Naive B cell (primary cell): Measurements from ENCODE around the gene ZNF486. TPM values are rescaled to one million over a fixed set of nuclear protein-coding genes. Genes with fewer than 3 reads are reported as not detected.
A peak's percentile ranks its signal among the peaks of the same experiment; 100 is the strongest.
"Not testable (repeated sequence)": the region's sequence is repeated elsewhere in the genome, so short reads cannot be mapped to it uniquely, and the experiment has no call there.

Experiments
- ATAC-seq, 2 donors: fragments of 150-1000 bp; cut with Tn5 transposase; 2 replicates each; pipeline ENCODE4 v1.10.0; 2021; ENCODE audit warnings: low read depth in 2 of 2, mild to moderate bottlenecking in 2 of 2, moderate library complexity in 2 of 2
- DNase-seq: peaks from one replicate; pipeline ENCODE4 v3.0.0; 2022
- H3K27ac Mint-ChIP-seq, 6 donors: one replicate each; pipeline ENCODE4 v1.8.0; 2020 to 2022; ENCODE audit warnings: mild to moderate bottlenecking in 6 of 6, mixed read lengths in 6 of 6, moderate library complexity in 5 of 6, inconsistent platforms in 2 of 6
- H3K27me3 Mint-ChIP-seq, 3 donors: one replicate each; pipeline ENCODE4 v1.8.0; 2021 to 2022; ENCODE audit warnings: mixed read lengths in 3 of 3, mild to moderate bottlenecking in 1 of 3
- H3K36me3 Mint-ChIP-seq, 2 donors: one replicate each; pipeline ENCODE4 v1.8.0; 2020 to 2022; ENCODE audit warnings: mixed read lengths in 2 of 2, inconsistent platforms in 1 of 2, mild to moderate bottlenecking in 1 of 2
- H3K4me1 Mint-ChIP-seq, 3 donors: one replicate each; pipeline ENCODE4 v1.8.0; 2020 to 2022; ENCODE audit warnings: mixed read lengths in 3 of 3, inconsistent platforms in 1 of 3, mild to moderate bottlenecking in 1 of 3, moderate library complexity in 1 of 3
- H3K4me3 Mint-ChIP-seq, 8 donors: one replicate each; pipeline ENCODE4 v1.8.0; 2020 to 2022; ENCODE audit warnings: mild to moderate bottlenecking in 8 of 8, mixed read lengths in 8 of 8, moderate library complexity in 8 of 8, inconsistent platforms in 2 of 8
- H3K9me3 Mint-ChIP-seq, 7 donors: one replicate each; pipeline ENCODE4 v1.8.0; 2020 to 2022; ENCODE audit warnings: mixed read lengths in 7 of 7, mild to moderate bottlenecking in 5 of 7, inconsistent platforms in 2 of 7, moderate library complexity in 1 of 7
- polyA plus RNA-seq, 6 donors: library from polyadenylated mRNA; unstranded; fragments of 300-500 nt; fragmentation: Illumina TruSeq; gene quantifications; one replicate each; pipeline ENCODE4 v1.2.3, GENCODE V29; 2021; ENCODE audit warnings: low read depth in 6 of 6

The ZNF486 gene
- polyA plus RNA-seq = 10 to 100 TPM in 1 of 6 donors, 1 to 10 TPM in 5; 6.4 to 13.9 (median 8.2) TPM

DNA sequence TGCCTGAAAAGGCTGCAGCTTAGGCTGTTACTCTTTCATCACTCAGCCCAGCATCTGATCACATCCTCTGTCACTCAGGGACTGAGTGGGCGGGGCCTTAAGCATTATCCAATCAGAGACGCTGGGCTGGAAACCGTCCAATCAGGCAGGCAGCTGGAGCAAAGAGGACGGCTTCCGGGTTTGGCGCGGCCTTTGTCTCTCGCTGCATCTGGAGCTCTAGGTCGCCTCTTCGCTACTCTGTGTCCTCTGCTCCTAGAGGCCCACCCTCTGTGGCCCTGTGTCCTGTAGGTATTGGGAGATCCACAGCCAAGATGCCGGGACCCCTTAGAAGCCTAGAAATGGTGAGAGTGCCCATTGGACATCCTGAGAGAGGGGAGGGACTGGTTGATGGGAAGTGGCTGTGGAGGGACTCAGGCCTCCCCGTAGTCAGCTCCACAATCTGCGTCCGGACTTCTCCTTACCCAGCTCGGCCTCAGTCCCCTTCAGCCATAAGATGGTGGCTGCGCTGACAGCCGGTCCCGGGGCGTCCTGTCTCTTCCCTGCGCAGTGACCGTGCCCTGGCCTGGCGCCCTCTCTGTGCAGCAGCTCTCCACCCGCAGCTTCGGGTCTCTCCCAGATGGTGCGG lies at the start of gene ZNF486:
TSS of gene ZNF486 (plus strand) at position 195 of the 625 bp plus-strand sequence. CDS start at position 312, 117 bp downstream.
- DNase-seq (peak; percentile 90), ATAC-seq (peak; percentile 96 to 97)
- peak within 1 kb of the TSS; percentile 95 to 100 (median 99) for H3K4me3 Mint-ChIP-seq
- no peaks in the 10 kb centered on the region for H3K27me3 Mint-ChIP-seq
- H3K9me3 Mint-ChIP-seq = peaks cover 0 to 14% (median 7%) of the 10 kb centered on the region in 7 donors
- H3K4me1 Mint-ChIP-seq = peaks cover 31 to 63% (median 41%) of the 10 kb centered on the region in 3 donors
- H3K36me3 Mint-ChIP-seq = peaks cover 11 to 13% of the 10 kb centered on the region in 2 donors
- peak within 1 kb of the TSS; percentile 89 to 98 (median 96) for H3K27ac Mint-ChIP-seq

DNA sequence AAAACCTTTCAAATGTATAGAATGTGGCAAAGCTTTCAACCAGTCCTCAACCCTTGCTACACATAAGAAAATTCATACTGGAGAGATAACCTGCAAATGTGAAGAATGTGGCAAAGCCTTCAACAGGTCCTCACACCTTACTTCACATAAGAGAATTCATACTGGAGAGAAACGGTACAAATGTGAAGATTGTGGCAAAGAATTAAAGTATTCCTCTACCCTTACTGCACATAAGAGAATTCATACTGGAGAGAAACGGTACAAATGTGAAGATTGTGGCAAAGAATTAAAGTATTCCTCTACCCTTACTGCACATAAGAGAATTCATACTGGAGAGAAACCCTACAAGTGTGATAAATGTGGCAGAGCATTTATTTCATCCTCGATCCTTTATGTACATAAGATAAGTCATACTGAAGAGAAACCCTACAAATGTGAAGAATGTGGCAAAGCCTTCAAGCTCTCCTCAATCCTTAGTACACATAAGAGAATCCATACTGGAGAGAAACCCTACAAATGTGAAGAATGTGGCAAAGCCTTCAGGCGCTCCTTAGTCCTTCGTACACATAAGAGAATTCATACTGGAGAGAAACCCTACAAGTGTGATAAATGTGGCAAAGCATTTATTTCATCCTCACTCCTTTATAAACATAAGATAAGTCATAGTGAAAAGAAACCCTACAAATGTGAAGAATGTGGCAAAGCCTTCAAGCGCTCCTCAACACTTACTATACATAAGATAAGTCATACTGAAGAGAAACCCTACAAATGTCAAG lies 48.8 kb upstream of the ZNF486 start:
- not testable (repeated sequence) for H3K4me3 Mint-ChIP-seq, H3K27me3 Mint-ChIP-seq, H3K4me1 Mint-ChIP-seq, ATAC-seq, DNase-seq
- Mint-ChIP-seq H3K9me3 (peaks cover 8 to 86% (median 73%) of the 10 kb centered on the region in 7 donors), H3K36me3 (peaks cover 43 to 49% of the 10 kb centered on the region in 2 donors), H3K27ac (peak overlapping the region in 1 of 6 donors; percentile 15)

DNA sequence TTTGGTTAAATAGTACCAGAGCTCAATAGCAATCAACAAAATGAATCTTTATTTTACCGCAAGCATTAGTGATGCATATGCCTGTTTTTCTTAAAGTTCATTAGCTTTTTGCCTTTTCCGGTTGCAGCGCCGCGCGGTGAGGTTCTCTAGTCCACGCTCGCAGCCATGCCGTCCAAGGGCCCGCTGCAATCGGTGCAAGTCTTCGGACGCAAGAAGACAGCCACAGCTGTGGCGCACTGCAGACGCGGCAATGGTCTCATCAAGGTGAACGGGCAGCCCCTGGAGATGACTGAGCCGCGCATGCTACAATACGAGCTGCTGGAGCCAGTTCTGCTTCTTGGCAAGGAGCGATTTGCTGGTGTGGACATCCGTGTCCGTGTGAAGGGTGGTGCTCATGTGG lies 42.1 kb upstream of the ZNF486 start:
- Mint-ChIP-seq H3K4me1 (no peaks in the 10 kb centered on the region), H3K27ac (no peak overlapping the region), H3K4me3 (no peak overlapping the region), H3K27me3 (no peaks in the 10 kb centered on the region), H3K36me3 (peaks cover 33% of the 10 kb centered on the region in 2 donors), H3K9me3 (peaks cover 4 to 78% (median 64%) of the 10 kb centered on the region in 7 donors)
- ATAC-seq (no peak), DNase-seq (no peak)

DNA sequence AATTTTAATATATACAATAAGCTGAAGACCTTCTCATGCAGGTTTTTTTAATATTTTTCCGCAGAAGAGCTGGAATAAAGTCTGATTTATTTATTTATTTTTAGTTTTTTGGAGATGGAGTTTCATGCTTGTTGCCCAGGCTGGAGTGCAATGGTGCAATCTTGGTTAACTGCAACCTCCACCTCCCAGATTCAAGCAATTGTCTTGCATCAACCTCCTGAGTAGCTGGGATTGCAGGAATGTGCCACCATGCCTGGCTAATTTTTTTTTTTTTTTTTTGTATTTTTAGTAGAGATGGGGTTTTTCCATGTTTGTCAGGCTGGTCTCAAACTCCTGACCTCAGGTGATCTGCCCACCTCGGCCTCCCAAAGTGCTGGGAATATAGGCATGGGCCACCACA lies 34.1 kb upstream of the ZNF486 start:
- not testable (repeated sequence) for DNase-seq, H3K4me1 Mint-ChIP-seq, H3K4me3 Mint-ChIP-seq, ATAC-seq, H3K27me3 Mint-ChIP-seq, H3K27ac Mint-ChIP-seq
- Mint-ChIP-seq H3K9me3 (peaks cover 0 to 63% (median 34%) of the 10 kb centered on the region in 7 donors), H3K36me3 (peaks cover 11 to 27% of the 10 kb centered on the region in 2 donors)

DNA sequence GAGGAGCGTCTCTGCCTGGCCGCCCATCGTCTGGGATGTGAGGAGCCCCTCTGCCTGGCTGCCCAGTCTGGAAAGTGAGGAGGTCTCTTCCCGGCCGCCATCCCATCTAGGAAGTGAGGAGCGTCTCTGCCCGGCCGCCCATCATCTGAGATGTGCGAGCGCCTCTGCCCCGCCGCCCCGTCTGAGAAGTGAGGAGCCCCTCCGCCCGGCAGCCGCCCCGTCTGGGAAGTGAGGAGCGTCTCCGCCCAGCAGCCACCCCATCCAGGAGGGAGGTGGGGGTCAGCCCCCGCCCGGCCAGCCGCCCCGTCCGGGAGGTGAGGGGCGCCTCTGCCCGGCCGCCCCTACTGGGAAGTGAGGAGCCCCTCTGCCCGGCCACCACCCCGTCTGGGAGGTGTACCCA lies 29.3 kb upstream of the ZNF486 start:
- H3K27me3 Mint-ChIP-seq, H3K4me1 Mint-ChIP-seq, ATAC-seq, DNase-seq, H3K27ac Mint-ChIP-seq, H3K4me3 Mint-ChIP-seq: not testable (repeated sequence)
- Mint-ChIP-seq H3K9me3 (peaks cover 2 to 68% (median 29%) of the 10 kb centered on the region in 7 donors), H3K36me3 (peaks cover 12 to 22% of the 10 kb centered on the region in 2 donors)

DNA sequence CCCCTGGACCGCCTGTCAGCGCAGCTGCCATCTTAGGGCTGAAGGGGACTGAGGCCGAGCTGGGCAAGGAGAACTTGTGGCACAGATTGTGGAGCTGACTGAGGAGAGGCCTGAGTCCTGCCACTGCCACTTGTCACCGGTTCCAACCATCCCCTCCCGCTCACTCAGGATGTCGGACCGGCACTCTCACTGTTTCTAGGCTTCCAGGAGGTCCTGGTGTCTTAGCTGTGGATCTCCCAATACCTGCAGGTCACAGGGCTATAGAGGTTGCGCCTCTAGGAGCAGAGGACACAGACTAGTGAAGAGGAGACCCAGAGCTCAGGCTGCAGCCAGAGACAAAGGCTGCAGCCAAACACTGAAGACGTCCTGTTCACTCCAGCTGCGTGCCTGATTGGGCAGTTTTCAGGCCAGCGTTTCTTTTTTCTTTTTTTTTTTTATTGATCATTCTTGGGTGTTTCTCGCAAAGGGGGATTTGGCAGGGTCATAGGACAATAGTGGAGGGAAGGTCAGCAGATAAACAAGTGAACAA lies 15.3 kb upstream of the ZNF486 start:
- H3K36me3 Mint-ChIP-seq = peaks cover 0 to 10% of the 10 kb centered on the region in 2 donors

DNA sequence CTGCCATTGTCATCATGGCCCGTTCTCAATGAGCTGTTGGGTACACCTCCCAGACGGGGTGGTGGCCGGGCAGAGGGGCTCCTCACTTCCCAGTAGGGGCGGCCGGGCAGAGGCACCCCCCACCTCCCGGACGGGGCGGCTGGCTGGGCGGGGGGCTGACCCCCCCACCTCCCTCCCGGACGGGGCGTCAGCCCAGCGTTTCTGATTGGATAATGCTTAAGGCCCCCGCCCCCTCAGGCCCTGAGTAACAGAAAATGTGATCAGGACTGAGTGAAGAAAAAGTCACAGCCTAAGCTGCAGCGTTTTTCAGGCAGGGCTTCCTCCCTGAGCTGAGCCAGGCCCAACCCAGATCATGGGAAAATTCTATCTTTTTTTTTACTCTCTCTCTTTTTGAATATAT lies 14.5 kb upstream of the ZNF486 start:
- not testable (repeated sequence) for ATAC-seq, H3K27ac Mint-ChIP-seq, H3K27me3 Mint-ChIP-seq, DNase-seq, H3K4me3 Mint-ChIP-seq, H3K4me1 Mint-ChIP-seq
- peaks cover 0 to 14% (median 5%) of the 10 kb centered on the region in 7 donors for H3K9me3 Mint-ChIP-seq
- peaks cover 0 to 10% of the 10 kb centered on the region in 2 donors for H3K36me3 Mint-ChIP-seq

More for the DNA sequence above, 15.3 kb upstream of the ZNF486 start:
- Mint-ChIP-seq H3K27me3 (peaks cover 0 to 8% (median 7%) of the 10 kb centered on the region in 3 donors), H3K4me3 (no peak overlapping the region), H3K27ac (no peak overlapping the region), H3K9me3 (peaks cover 0 to 14% (median 5%) of the 10 kb centered on the region in 7 donors), H3K4me1 (no peaks in the 10 kb centered on the region)
- no peak for ATAC-seq
- DNase-seq = no peak

DNA sequence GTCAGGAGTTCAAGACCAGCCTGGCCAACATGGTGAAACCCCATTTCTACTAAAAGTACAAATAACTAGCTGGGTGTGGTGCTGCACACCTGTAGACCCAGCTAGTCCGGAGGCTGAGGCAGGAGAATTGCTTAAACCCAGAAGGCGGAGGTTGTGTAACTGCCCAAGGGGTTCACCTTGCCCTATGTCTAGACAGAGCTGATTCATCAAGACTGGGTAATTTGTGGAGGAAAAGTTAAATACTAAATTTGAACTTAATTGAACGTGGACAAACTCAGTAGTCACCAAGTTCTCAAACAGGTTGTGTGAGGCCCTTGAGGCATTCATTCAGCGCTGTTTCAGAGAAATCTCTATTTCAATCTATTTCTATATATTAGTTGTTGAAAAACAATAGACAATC lies 13.7 kb upstream of the ZNF486 start:
- Mint-ChIP-seq H3K4me1 (no peaks in the 10 kb centered on the region), H3K27ac (no peak overlapping the region), H3K36me3 (peaks cover 0 to 10% of the 10 kb centered on the region in 2 donors), H3K9me3 (peaks cover 0 to 13% (median 4%) of the 10 kb centered on the region in 7 donors), H3K27me3 (peaks cover 0 to 8% (median 7%) of the 10 kb centered on the region in 3 donors), H3K4me3 (no peak overlapping the region)
- DNase-seq (no peak), ATAC-seq (no peak)

DNA sequence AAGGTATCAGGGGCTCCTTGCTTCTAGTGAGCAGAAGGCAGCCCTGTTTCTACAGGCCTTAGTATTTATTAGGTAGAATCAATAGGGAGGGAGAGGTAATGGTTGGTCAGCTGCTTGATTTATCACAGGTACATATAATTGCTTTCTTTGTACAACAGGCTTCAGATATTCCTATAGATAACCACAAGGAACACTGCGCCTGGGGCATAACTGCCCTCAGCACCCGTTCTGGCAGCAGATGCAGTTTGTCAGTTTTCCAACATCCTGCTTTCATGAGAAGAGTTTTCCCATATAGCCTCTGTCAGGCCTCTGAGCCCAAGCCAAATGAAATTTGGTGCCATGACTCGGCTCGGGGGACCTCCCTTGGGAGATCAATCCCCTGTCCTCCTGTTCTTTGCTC lies 12.4 kb upstream of the ZNF486 start:
- DNase-seq = no peak
- H3K9me3 Mint-ChIP-seq = peaks cover 0 to 22% (median 12%) of the 10 kb centered on the region in 7 donors
- ATAC-seq = no peak
- peaks cover 0 to 8% (median 7%) of the 10 kb centered on the region in 3 donors for H3K27me3 Mint-ChIP-seq
- H3K4me1 Mint-ChIP-seq = no peaks in the 10 kb centered on the region
- H3K4me3 Mint-ChIP-seq = no peak overlapping the region
- peaks cover 0 to 22% of the 10 kb centered on the region in 2 donors for H3K36me3 Mint-ChIP-seq
- peak overlapping the region in 1 of 6 donors; percentile 10 for H3K27ac Mint-ChIP-seq

DNA sequence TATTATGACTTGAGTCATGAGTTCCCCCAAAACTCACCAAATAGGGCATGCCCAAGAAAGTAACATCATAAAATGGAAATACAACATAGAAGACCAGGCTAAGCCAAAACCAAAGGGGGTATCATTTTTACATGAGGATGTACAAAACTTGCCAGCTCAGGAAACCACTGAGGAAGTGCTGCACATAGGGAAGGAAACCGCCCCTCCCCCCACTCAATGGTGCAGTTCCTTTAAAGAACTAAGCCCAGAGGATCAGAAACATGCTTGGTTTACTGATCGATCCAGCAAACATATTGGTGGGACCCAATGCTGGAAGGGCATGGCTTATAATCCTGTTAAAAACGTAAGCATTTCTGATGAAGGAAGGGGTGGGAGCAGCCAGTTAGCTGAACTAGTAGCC lies 4.2 kb upstream of the ZNF486 start:
- Mint-ChIP-seq H3K4me1 (peaks cover 11 to 49% (median 32%) of the 10 kb centered on the region in 3 donors), H3K4me3 (peak overlapping the region in 5 of 8 donors; percentile 11 to 72 (median 60)), H3K27me3 (no peaks in the 10 kb centered on the region), H3K9me3 (peaks cover 7 to 16% (median 10%) of the 10 kb centered on the region in 7 donors), H3K36me3 (peaks cover 7 to 17% of the 10 kb centered on the region in 2 donors), H3K27ac (peak overlapping the region in 1 of 6 donors; percentile 61)
- DNase-seq (peak; percentile 53), ATAC-seq (no peak)

DNA sequence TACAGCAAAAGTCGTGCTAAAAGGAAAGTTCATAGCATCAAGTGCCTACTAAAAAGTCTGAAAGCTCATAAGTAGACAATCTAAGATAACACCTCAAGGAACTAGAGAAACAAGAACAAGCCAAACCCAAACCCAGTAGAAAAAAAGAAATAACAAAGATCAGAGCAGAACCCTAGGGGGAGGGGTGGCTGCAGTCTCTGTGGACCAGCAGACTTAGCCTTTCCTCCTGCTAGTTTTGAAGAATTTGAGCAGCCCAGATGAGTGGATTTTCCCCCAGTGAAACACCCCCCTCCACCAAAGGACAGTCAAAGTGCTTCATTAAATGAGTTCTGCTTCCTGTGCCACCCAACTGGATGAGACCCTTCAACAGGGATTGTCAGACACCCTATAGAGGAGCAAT lies 2.6 kb upstream of the ZNF486 start:
- Mint-ChIP-seq H3K27me3 (no peaks in the 10 kb centered on the region), H3K27ac (peak overlapping the region in 1 of 6 donors; percentile 81), H3K4me1 (peaks cover 21 to 63% (median 32%) of the 10 kb centered on the region in 3 donors), H3K36me3 (peaks cover 7% of the 10 kb centered on the region in 2 donors), H3K9me3 (peaks cover under 1 to 16% (median 7%) of the 10 kb centered on the region in 7 donors), H3K4me3 (peak overlapping the region in 1 of 8 donors; percentile 36)
- no peak for DNase-seq
- no peak for ATAC-seq

DNA sequence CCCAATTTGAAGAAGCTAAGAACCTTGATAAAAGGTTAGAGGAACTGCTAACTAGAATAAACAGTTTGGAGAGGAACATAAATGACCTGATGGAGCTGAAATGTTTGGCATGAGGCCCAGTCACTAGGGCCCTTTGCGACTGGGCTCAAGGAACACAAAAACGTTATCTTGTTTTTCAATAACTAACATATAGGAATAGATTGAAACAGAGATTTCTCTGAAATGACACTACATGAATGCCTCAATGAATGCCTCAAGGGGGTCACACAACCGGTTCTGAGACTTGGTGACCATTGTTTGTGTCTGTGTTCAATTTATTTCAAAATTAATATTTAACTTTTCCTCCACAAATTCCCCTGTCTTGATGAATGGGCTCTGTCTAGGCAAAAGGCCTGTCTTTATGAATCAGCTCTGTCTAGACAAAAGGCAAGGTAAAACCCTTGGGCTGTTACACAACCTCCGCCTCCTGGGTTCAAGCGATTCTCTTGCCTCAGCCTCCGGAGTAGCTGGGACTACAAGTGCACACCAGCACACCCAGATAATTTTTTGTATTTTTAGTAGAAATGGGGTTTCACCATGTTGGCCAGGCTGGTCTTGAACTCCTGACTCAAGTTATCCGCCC lies 932 bp upstream of the ZNF486 start:
- Mint-ChIP-seq H3K9me3 (peaks cover 0 to 16% (median 7%) of the 10 kb centered on the region in 7 donors), H3K27me3 (no peaks in the 10 kb centered on the region), H3K4me3 (peak overlapping the region in 3 of 8 donors; percentile 30 to 59 (median 40)), H3K4me1 (peaks cover 31 to 62% (median 38%) of the 10 kb centered on the region in 3 donors), H3K36me3 (peaks cover 3 to 12% of the 10 kb centered on the region in 2 donors), H3K27ac (peak overlapping the region in 2 of 6 donors; percentile 23 to 70)
- ATAC-seq (no peak), DNase-seq (no peak)

DNA sequence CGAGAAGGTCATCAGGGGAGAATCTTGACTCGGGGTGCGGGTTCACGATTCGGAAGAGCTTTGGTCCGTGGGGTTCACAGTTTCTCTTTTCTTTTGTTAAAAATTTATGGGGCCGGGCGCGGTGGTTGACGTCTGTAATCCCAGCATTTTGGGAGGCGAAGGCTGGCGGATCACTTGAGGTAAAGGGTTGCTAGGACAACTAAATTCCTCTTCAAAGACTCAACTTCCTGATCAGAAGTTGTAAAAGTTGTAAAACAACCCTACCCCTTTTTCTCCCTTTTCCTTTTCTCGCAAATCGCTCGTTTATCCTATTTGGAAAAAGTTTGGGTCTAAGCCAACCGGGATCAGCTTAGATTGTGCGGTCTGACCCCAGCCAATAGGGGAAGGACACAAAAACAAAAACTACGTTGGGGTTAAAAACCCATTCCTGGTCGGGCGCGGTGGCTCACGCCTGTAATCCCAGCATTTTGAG lies 673 bp downstream of the ZNF486 start:
- H3K27me3 Mint-ChIP-seq = no peaks in the 10 kb centered on the region
- H3K9me3 Mint-ChIP-seq = peaks cover 0 to 9% (median 2%) of the 10 kb centered on the region in 7 donors
- peaks cover 5 to 14% of the 10 kb centered on the region in 2 donors for H3K36me3 Mint-ChIP-seq
- DNase-seq (no peak), ATAC-seq (no peak)
- H3K4me3 Mint-ChIP-seq = peak overlapping the region; percentile 95 to 100 (median 99)
- peak overlapping the region; percentile 89 to 98 (median 96) for H3K27ac Mint-ChIP-seq
- peaks cover 31 to 61% (median 36%) of the 10 kb centered on the region in 3 donors for H3K4me1 Mint-ChIP-seq
